Measurements from ENCODE around the gene NBDY. TPM values are rescaled to one million over a fixed set of nuclear protein-coding genes. Genes with fewer than 3 reads are reported as not detected.

NBDY gene
- total RNA-seq, 1 experiment from 2014 or later, result 53.1 TPM

- H3K4me3 ChIP-seq (ENCODE audit: low read depth, low read length, poor library complexity, severe bottlenecking), result no peak overlapping the region
- POLR2A ChIA-PET (ENCODE audit: low non-redundant PET), result no interaction called here
Measured at GRCh38 chrX:56794404-56795230, 65.6 kb downstream of the NBDY start.

GRCh38 chrX:56795309-56795868 is 66.3 kb downstream of the NBDY start:
- Histone ChIP-seq H3K27ac (ENCODE audit: low read depth, low read length, poor library complexity, severe bottlenecking) (no peak overlapping the region), H3K4me1 (ENCODE audit: insufficient read depth, low read length, poor library complexity, severe bottlenecking) (no peaks in the 10 kb centered on the region), H3K27me3 (replicated peaks; ENCODE audit: insufficient read depth, low read depth, low read length, poor library complexity) (no peaks in the 10 kb centered on the region), H3K4me3 (ENCODE audit: low read depth, low read length, poor library complexity, severe bottlenecking) (no peak overlapping the region), H3K36me3 (ENCODE audit: insufficient read depth, low read length, poor library complexity, severe bottlenecking) (no peaks in the 10 kb centered on the region), H3K9me3 (ENCODE audit: low read depth, low read length, poor library complexity, severe bottlenecking) (no peaks in the 10 kb centered on the region)
- DNase-seq (ENCODE audit: low spot score), result no peak
- TF ChIP-seq CTCF (conservative IDR thresholded peaks at IDR 0.05; ENCODE audit: low read depth, low read length), result no peak
- TF ChIP-seq EZH2 (IDR thresholded peaks at IDR 0.05; ENCODE audit: borderline replicate concordance, low read depth, low read length, poor library complexity, severe bottlenecking), result no peak
- no TSS peak for BruUV-seq (replicated peaks)
- intact Hi-C loops (cut with micrococcal nuclease; ENCODE audit: unreplicated experiment), result loop anchor here (10.0 kb wide), 1 partner anchor 51 kb away; no protein-coding TSS in a partner anchor
- ChIA-PET POLR2A (ENCODE audit: low non-redundant PET) (no interaction called here), CTCF (no interaction called here)

More at GRCh38 chrX:56794404-56795230, 65.6 kb downstream of the NBDY start:
- BruUV-seq (replicated peaks), result no TSS peak
- CTCF ChIA-PET, result no interaction called here
- Histone ChIP-seq H3K4me1 (ENCODE audit: insufficient read depth, low read length, poor library complexity, severe bottlenecking) (no peaks in the 10 kb centered on the region), H3K36me3 (ENCODE audit: insufficient read depth, low read length, poor library complexity, severe bottlenecking) (no peaks in the 10 kb centered on the region), H3K27me3 (replicated peaks; ENCODE audit: insufficient read depth, low read depth, low read length, poor library complexity) (no peaks in the 10 kb centered on the region), H3K27ac (ENCODE audit: low read depth, low read length, poor library complexity, severe bottlenecking) (no peak overlapping the region), H3K9me3 (ENCODE audit: low read depth, low read length, poor library complexity, severe bottlenecking) (no peaks in the 10 kb centered on the region)
- DNase-seq (ENCODE audit: low spot score), result no peak
- intact Hi-C loops (cut with micrococcal nuclease; ENCODE audit: unreplicated experiment), result loop anchor here (10.0 kb wide), 1 partner anchor 50 kb away; no protein-coding TSS in a partner anchor
- TF ChIP-seq CTCF (conservative IDR thresholded peaks at IDR 0.05; ENCODE audit: low read depth, low read length) (no peak), EZH2 (IDR thresholded peaks at IDR 0.05; ENCODE audit: borderline replicate concordance, low read depth, low read length, poor library complexity, severe bottlenecking) (no peak)

GRCh38 chrX:56796641-56797395 is 67.8 kb downstream of the NBDY start:
- POLR2A ChIA-PET (ENCODE audit: low non-redundant PET), result no interaction called here
- no peak overlapping the region for H3K4me3 ChIP-seq (ENCODE audit: low read depth, low read length, poor library complexity, severe bottlenecking)
- H3K9me3 ChIP-seq (ENCODE audit: low read depth, low read length, poor library complexity, severe bottlenecking), result no peaks in the 10 kb centered on the region
- CTCF ChIA-PET, result no interaction called here
- H3K36me3 ChIP-seq (ENCODE audit: insufficient read depth, low read length, poor library complexity, severe bottlenecking), result no peaks in the 10 kb centered on the region
- intact Hi-C loops (cut with micrococcal nuclease; ENCODE audit: unreplicated experiment), result loop anchor here (10.0 kb wide), 1 partner anchor 52 kb away; no protein-coding TSS in a partner anchor
- no peak overlapping the region for H3K27ac ChIP-seq (ENCODE audit: low read depth, low read length, poor library complexity, severe bottlenecking)
- no peaks in the 10 kb centered on the region for H3K27me3 ChIP-seq (replicated peaks; ENCODE audit: insufficient read depth, low read depth, low read length, poor library complexity)
- BruUV-seq (replicated peaks), result no TSS peak
- TF ChIP-seq CTCF (conservative IDR thresholded peaks at IDR 0.05; ENCODE audit: low read depth, low read length) (no peak), EZH2 (IDR thresholded peaks at IDR 0.05; ENCODE audit: borderline replicate concordance, low read depth, low read length, poor library complexity, severe bottlenecking) (no peak)
- no peak for DNase-seq (ENCODE audit: low spot score)
- no peaks in the 10 kb centered on the region for H3K4me1 ChIP-seq (ENCODE audit: insufficient read depth, low read length, poor library complexity, severe bottlenecking)

All from A673 (cell line).